ENCODE data around the gene LRIG3.

DNA sequence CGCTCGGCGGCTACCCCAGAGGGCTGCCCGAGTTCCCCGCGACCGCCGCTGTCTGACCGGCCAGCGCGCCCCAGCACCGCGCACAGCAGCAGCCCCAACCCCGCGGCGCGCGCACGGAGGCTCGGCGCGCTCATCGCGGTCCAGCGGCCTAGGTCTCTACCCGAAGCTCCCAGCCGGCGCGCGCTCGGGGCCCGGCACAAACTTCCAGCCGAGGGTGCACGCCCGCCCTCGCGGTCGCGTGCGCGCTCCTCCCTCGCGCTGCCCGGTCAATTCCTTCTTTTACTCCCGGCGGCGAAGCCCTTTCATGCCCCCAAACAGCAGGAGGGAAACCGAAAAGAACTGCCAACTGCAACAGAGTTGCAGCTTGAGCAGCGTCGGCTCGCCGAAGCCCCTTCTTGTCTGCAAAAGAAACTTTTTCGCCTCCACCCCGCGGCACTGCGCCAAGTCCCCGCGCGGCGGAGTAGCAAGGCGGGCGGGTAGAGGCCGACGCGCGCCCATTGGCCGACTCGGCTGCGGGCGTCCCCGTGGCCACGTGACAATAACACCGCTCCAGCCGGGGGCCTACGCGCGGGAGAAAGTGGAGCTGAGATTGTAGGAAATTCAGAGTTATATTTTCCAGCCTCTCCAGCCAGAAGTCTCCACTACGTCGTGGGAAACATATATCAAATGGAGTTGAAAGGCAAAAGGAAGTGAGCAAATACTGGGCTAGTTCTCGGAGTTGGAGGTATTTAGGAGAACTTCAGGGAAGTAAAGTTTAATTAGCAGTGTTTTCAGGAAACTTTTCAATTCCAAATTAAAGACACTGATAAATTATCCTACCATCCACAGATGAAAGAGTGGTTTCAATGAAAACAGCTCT lies at the start of gene LRIG3:
- TF ChIP-seq CTCF (IDR thresholded peaks at IDR 0.05) (peak in 3 of 6 experiments; percentile 16 to 31 (median 20)), POLR2A (IDR thresholded peaks at IDR 0.05) (peak in 1 of 2 donors; percentile 37)

Data from adrenal gland (tissue), 5 donors.